Stimulated activated CD4-positive, alpha-beta T cell treated with anti-CD3 and anti-CD28 coated beads, Interleukin-2, amount 100 ng/mL, for 48 hours (primary cell): ENCODE results near the gene BASP1.
"Not testable (repeated sequence)": the region's sequence is repeated elsewhere in the genome, so short reads cannot be mapped to it uniquely, and the experiment has no call there.

ENCODE experiments used
- DNase-seq, 2 donors: peaks; one replicate each; pipeline ENCODE4 v3.0.0-alpha.2; 2020

The BASP1 gene

GRCh38 chr5:17292434-17293015 is 75.1 kb downstream of the BASP1 start:
- DNase-seq: no peak

- DNase-seq: no peak
Measured at GRCh38 chr5:17294639-17295311, 77.3 kb downstream of the BASP1 start.

GRCh38 chr5:17295671-17296070 is 78.2 kb downstream of the BASP1 start:
- DNase-seq: no peak

- no peak for DNase-seq
Measured at GRCh38 chr5:17302106-17302505, 84.7 kb downstream of the BASP1 start.

GRCh38 chr5:17302604-17303003 is 85.2 kb downstream of the BASP1 start:
- no peak for DNase-seq

GRCh38 chr5:17304282-17304681 is 86.9 kb downstream of the BASP1 start:
- no peak for DNase-seq

- DNase-seq: no peak
Measured at GRCh38 chr5:17305017-17305416, 87.6 kb downstream of the BASP1 start.

GRCh38 chr5:17305964-17306725 is 88.7 kb downstream of the BASP1 start:
- DNase-seq: no peak

- no peak for DNase-seq
Measured at GRCh38 chr5:17306726-17307091, 89.3 kb downstream of the BASP1 start.

- DNase-seq: not testable (repeated sequence)
Measured at GRCh38 chr5:17307440-17307839, 90.0 kb downstream of the BASP1 start.

GRCh38 chr5:17308326-17309065 is 91.1 kb downstream of the BASP1 start:
- no peak for DNase-seq

GRCh38 chr5:17309462-17309861 is 92.0 kb downstream of the BASP1 start:
- DNase-seq: no peak

GRCh38 chr5:17310502-17310901 is 93.1 kb downstream of the BASP1 start:
- DNase-seq: not testable (repeated sequence)

GRCh38 chr5:17311811-17312210 is 94.4 kb downstream of the BASP1 start:
- DNase-seq: not testable (repeated sequence)

GRCh38 chr5:17312358-17312757 is 94.9 kb downstream of the BASP1 start:
- DNase-seq: no peak

- DNase-seq: no peak
Measured at GRCh38 chr5:17314907-17315471, 97.6 kb downstream of the BASP1 start.

GRCh38 chr5:17315710-17316221 is 98.3 kb downstream of the BASP1 start:
- no peak for DNase-seq

- DNase-seq: no peak
Measured at GRCh38 chr5:17316970-17317459, 99.6 kb downstream of the BASP1 start.

- DNase-seq: no peak
Measured at GRCh38 chr5:17317473-17317872, 100.0 kb downstream of the BASP1 start.

- DNase-seq: not testable (repeated sequence)
Measured at GRCh38 chr5:17319095-17319494, 101.7 kb downstream of the BASP1 start.

- DNase-seq: no peak
Measured at GRCh38 chr5:17325770-17326599, 108.6 kb downstream of the BASP1 start.
